A549 (cell line): ENCODE results near the gene XYLB. TPM values are rescaled to one million over a fixed set of nuclear protein-coding genes. Genes with fewer than 3 reads are reported as not detected.

Source experiments
- polyA plus RNA-seq, 4 experiments: library from polyadenylated mRNA; depleted of rRNA in 3 of 4; stranded (reverse); fragments of >200 nt; fragmentation: RNase III in 1 of 4; extraction: RNeasy Plus Mini Kit Qiagen cat#74134 plus additional on column Dnase treatment in 1 of 4; gene quantifications; 2 replicates in 3 of 4; 3 replicates in 1 of 4; pipeline ENCODE4 v1.2.3, GENCODE V29; 2011 to 2017
- small RNA-seq, 6 experiments: library from RNA; depleted of rRNA; stranded (forward); fragments of <200 nt; gene quantifications; one replicate each; pipeline ENCODE3, GENCODE V24; 2012

Gene XYLB
- polyA plus RNA-seq, 2 of the 4 experiments (the other 2 are of a cell fraction), result 4.9 to 5.4 TPM

Small RNA genes lying within 50 kb of the gene (small RNA-seq; reads per million reads assigned to genes)
- 0 to 0.52 (median 0) reads per million in 6 experiments for gene RNU6-235P

Other genes with a start within 250 kb of the XYLB start
- gene ACAA1, start 209.7 kb upstream of the XYLB start, polyA plus RNA-seq (2011; rRNA removed), result 34.8 and 36.8 TPM in 2 replicates
- gene ACAA1, start 209.7 kb upstream of the XYLB start, polyA plus RNA-seq (2017; fragmentation: RNase III; extraction: RNeasy Plus Mini Kit Qiagen cat#74134 plus additional on column Dnase treatment), result 52.3 to 54.9 TPM (median 53.2 TPM) in 3 replicates
- 16.8 and 34.1 TPM in 2 replicates for gene MYD88, start 208.1 kb upstream of the XYLB start, polyA plus RNA-seq (2011; rRNA removed)
- 20.8 to 24.7 TPM (median 22.3 TPM) in 3 replicates for gene MYD88, start 208.1 kb upstream of the XYLB start, polyA plus RNA-seq (2017; fragmentation: RNase III; extraction: RNeasy Plus Mini Kit Qiagen cat#74134 plus additional on column Dnase treatment)
- 40.1 and 44.0 TPM in 2 replicates for gene OXSR1, start 181.2 kb upstream of the XYLB start, polyA plus RNA-seq (2011; rRNA removed)
- gene OXSR1, start 181.2 kb upstream of the XYLB start, polyA plus RNA-seq (2017; fragmentation: RNase III; extraction: RNeasy Plus Mini Kit Qiagen cat#74134 plus additional on column Dnase treatment), result 28.0 to 30.2 TPM (median 28.8 TPM) in 3 replicates
- gene SLC22A13, start 81.0 kb upstream of the XYLB start, polyA plus RNA-seq (2011; rRNA removed), result 0.21 TPM in 1 of 2 replicates, not detected in the other
- 0.08 to 0.16 TPM (median 0.13 TPM) in 3 replicates for gene SLC22A13, start 81.0 kb upstream of the XYLB start, polyA plus RNA-seq (2017; fragmentation: RNase III; extraction: RNeasy Plus Mini Kit Qiagen cat#74134 plus additional on column Dnase treatment)
- 0.04 and 0.05 TPM in 2 replicates for gene SLC22A14, start 64.5 kb upstream of the XYLB start, polyA plus RNA-seq (2011; rRNA removed)
- 0.11 TPM in 1 of 3 replicates, not detected in the others for gene SLC22A14, start 64.5 kb upstream of the XYLB start, polyA plus RNA-seq (2017; fragmentation: RNase III; extraction: RNeasy Plus Mini Kit Qiagen cat#74134 plus additional on column Dnase treatment)
- gene ACVR2B, start 107.1 kb downstream of the XYLB start, polyA plus RNA-seq (2011; rRNA removed), result 2.8 and 3.5 TPM in 2 replicates
- 1.2 to 1.3 TPM (median 1.2 TPM) in 3 replicates for gene ACVR2B, start 107.1 kb downstream of the XYLB start, polyA plus RNA-seq (2017; fragmentation: RNase III; extraction: RNeasy Plus Mini Kit Qiagen cat#74134 plus additional on column Dnase treatment)
- gene EXOG, start 149.6 kb downstream of the XYLB start, polyA plus RNA-seq (2011; rRNA removed), result 16.6 and 17.1 TPM in 2 replicates
- gene EXOG, start 149.6 kb downstream of the XYLB start, polyA plus RNA-seq (2017; fragmentation: RNase III; extraction: RNeasy Plus Mini Kit Qiagen cat#74134 plus additional on column Dnase treatment), result 11.2 to 16.0 TPM (median 12.9 TPM) in 3 replicates